B cell (primary cell): ENCODE data around the gene AQP9. TPM values are rescaled to one million over a fixed set of nuclear protein-coding genes. Genes with fewer than 3 reads are reported as not detected.

ENCODE experiments used
- ATAC-seq: fragments of 200-7000 bp; cut with Tn5 transposase; one replicate; pipeline ENCODE4 v1.10.0; 2021; ENCODE audit warnings: low read depth, mild to moderate bottlenecking, moderate number of reproducible peaks, moderate library complexity
- CTCF ChIA-PET: fragments of 350-600 bp; sonication (Branson Sonifier 250); formaldehyde crosslinking; loops from one replicate; lab custom pipeline; 2021; ENCODE audit warnings: antibody characterized with exemption, inconsistent platforms; lab: Charles Lee
- POLR2A ChIA-PET: fragments of 350-600 bp; sonication (Branson Sonifier 250); formaldehyde crosslinking; loops from one replicate; lab custom pipeline; 2021; ENCODE audit warnings: antibody characterized with exemption; lab: Charles Lee
- DNase-seq: peaks from one replicate; pipeline ENCODE4 v3.0.0; 2013
- H2AFZ ChIP-seq: 2 replicates; pipeline ENCODE4 v1.6.1; 2012; ENCODE audit warnings: mild to moderate bottlenecking, low read depth, low read length; ENCODE audit not compliant: insufficient read depth, poor library complexity, severe bottlenecking
- H3K27ac ChIP-seq, 2 donors: 1 replicate in 1 of 2; 2 replicates in 1 of 2; pipeline ENCODE4 v1.5.1; 2012 to 2013; ENCODE audit warnings: low read length in 2 of 2, mild to moderate bottlenecking in 2 of 2, moderate library complexity in 1 of 2
- H3K27me3 ChIP-seq, 4 experiments: fragments of 200-600 bp in 1 of 4; sonication (generic) in 1 of 4; replicated peaks in 1 of 4; 1 replicate in 2 of 4; 2 replicates in 2 of 4; pipeline versions ENCODE4 v1.6.1 to v1.7.0; 2013 to 2016; ENCODE audit warnings: low read length in 3 of 4, mild to moderate bottlenecking in 2 of 4, mixed read lengths in 1 of 4, moderate library complexity in 1 of 4; ENCODE audit not compliant: insufficient read depth in 4 of 4, control insufficient read depth in 3 of 4; ENCODE audit errors: control extremely low read depth in 1 of 4
- H3K36me3 ChIP-seq, 2 experiments: replicated peaks in 1 of 2; 1 replicate in 1 of 2; 2 replicates in 1 of 2; pipeline versions ENCODE4 v1.6.1 to v1.7.1; 2013; ENCODE audit warnings: low read length in 1 of 2; ENCODE audit not compliant: insufficient read depth in 2 of 2, control insufficient read depth in 1 of 2; ENCODE audit errors: control extremely low read depth in 1 of 2, extremely low read depth in 1 of 2
- H3K4me1 ChIP-seq, 2 donors: fragments of 200-600 bp in 1 of 2; sonication (generic) in 1 of 2; 1 replicate in 1 of 2; 2 replicates in 1 of 2; pipeline versions ENCODE4 v1.5.1 to v1.6.1; 2013 to 2017; ENCODE audit warnings: low read length in 2 of 2; ENCODE audit not compliant: control insufficient read depth in 2 of 2, insufficient read depth in 2 of 2
- H3K4me2 ChIP-seq: replicated peaks from 2 replicates; pipeline ENCODE3; 2012; ENCODE audit warnings: mild to moderate bottlenecking, low read depth, low read length; ENCODE audit not compliant: poor library complexity, severe bottlenecking
- H3K4me3 ChIP-seq, 5 experiments: fragments of 200-600 bp in 1 of 5; sonication (generic) in 1 of 5; 1 replicate in 3 of 5; 2 replicates in 2 of 5; pipeline versions ENCODE4 v1.5.1 to v1.7.0; 2011 to 2016; ENCODE audit warnings: low read length in 4 of 5, mild to moderate bottlenecking in 4 of 5, low read depth in 2 of 5, control low read depth in 1 of 5, moderate library complexity in 1 of 5; ENCODE audit not compliant: insufficient read depth in 1 of 5; ENCODE audit errors: control extremely low read depth in 1 of 5, extremely low read depth in 1 of 5
- H3K79me2 ChIP-seq: fragments of 200-600 bp; sonication (generic); one replicate; pipeline ENCODE4 v1.6.0; 2016; ENCODE audit warnings: low read length; ENCODE audit not compliant: control insufficient read depth, insufficient read depth
- H3K9ac ChIP-seq: fragments of 200-600 bp; sonication (generic); 2 replicates; pipeline ENCODE4 v1.6.1; 2017; ENCODE audit warnings: mild to moderate bottlenecking, low read length, moderate library complexity
- H3K9me3 ChIP-seq, 3 donors: one replicate each; pipeline versions ENCODE4 v1.6.1 to v1.7.1; 2013; ENCODE audit warnings: low read length in 2 of 3; ENCODE audit not compliant: control insufficient read depth in 2 of 3, insufficient read depth in 1 of 3; ENCODE audit errors: control extremely low read depth in 1 of 3
- H4K20me1 ChIP-seq: 2 replicates; pipeline ENCODE4 v1.6.0; 2012; ENCODE audit warnings: mild to moderate bottlenecking, low read length; ENCODE audit not compliant: insufficient read depth, control insufficient read depth, poor library complexity, severe bottlenecking
- H3K27ac Mint-ChIP-seq: one replicate; pipeline ENCODE4 v1.8.0; 2021; ENCODE audit warnings: mixed read lengths
- H3K27me3 Mint-ChIP-seq: one replicate; pipeline ENCODE4 v1.8.0; 2021; ENCODE audit warnings: mixed read lengths
- H3K4me1 Mint-ChIP-seq: one replicate; pipeline ENCODE4 v1.8.0; 2021; ENCODE audit warnings: mixed read lengths
- H3K4me3 Mint-ChIP-seq: one replicate; pipeline ENCODE4 v1.8.0; 2021; ENCODE audit warnings: mixed read lengths
- H3K9me3 Mint-ChIP-seq: one replicate; pipeline ENCODE4 v1.8.0; 2022; ENCODE audit warnings: mixed read lengths; ENCODE audit not compliant: insufficient read depth
- CTCF ChIP-seq: fragments of 200-600 bp; IDR thresholded peaks from one replicate; pipeline ENCODE4 v1.8.0; 2022; ENCODE audit warnings: antibody characterized with exemption, mild to moderate bottlenecking
- EZH2 ChIP-seq: IDR thresholded peaks from 2 replicates; pipeline ENCODE4 v1.6.1; 2012; ENCODE audit warnings: borderline replicate concordance, low read depth, mild to moderate bottlenecking, moderate library complexity, low read length; ENCODE audit not compliant: insufficient read depth, poor library complexity, severe bottlenecking
- WGBS: methylation state at CpG from one replicate; pipeline ENCODE4 v1.1.5; 2013; ENCODE audit warnings: missing lambda C conversion rate; ENCODE audit not compliant: insufficient coverage; 5-methylcytosine and 5-hydroxymethylcytosine counted together
- intact Hi-C: fragments of 100-400 bp; cut with micrococcal nuclease; formaldehyde crosslinking; loops from one replicate; pipeline ENCODE4 v1.10.0; 2022
- polyA plus RNA-seq: library from polyadenylated mRNA; depleted of rRNA; stranded (reverse); fragments of >200 nt; gene quantifications from 2 replicates; pipeline ENCODE4 v1.2.3, GENCODE V29; 2012
- total RNA-seq, 2 donors: library from RNA; stranded (reverse); fragments of 120-200 nt in 1 of 2; gene quantifications; 1 replicate in 1 of 2; 2 replicates in 1 of 2; pipeline versions ENCODE4 v1.2.3 to v1.2.4, GENCODE V29; 2013 to 2022

The AQP9 gene
- total and polyA plus RNA-seq, 2 donors (not counting 1 experiment from before 2014, with no cell fraction given), result 0.10 TPM; not detected in 1

DNA sequence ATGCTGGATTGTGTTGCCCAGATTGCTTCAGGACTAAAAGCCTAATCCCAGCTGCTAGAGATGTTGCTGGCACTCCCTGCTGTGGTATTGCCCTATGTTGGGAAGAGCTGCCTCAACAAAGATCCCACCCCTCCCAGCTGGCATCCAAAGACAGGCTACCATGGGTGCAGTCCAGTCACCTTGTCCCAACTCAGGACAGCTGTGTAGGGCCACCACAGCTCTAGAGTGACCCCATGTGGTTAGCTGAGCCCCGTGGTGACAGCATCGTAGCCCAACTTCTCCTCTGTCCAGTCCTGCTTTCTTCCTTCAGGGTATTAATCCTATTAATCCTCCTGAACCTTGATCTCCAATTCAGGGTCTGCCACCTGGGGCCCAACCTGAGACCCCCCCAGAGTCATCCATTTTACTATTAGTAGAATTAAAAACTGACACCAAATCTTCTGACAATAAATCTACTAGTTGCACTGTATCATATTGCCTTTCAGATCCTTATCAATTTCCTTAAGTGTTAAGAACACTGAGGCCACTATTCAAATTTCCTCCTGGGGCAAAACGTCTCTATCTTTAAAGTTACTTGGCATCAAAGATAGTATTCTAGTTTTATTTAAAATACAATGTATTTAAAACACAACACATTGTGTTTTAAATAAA, 83.5 kb downstream of the AQP9 start:
- Mint-ChIP-seq H3K27me3 (peaks cover 10% of the 10 kb centered on the region), H3K4me3 (no peak overlapping the region), H3K27ac (no peak overlapping the region), H3K4me1 (no peaks in the 10 kb centered on the region), H3K9me3 (no peaks in the 10 kb centered on the region)
- H2AFZ ChIP-seq, result no peak overlapping the region
- DNase-seq (no peak), ATAC-seq (no peak)
- no peak overlapping the region for H3K4me3 ChIP-seq
- H3K79me2 ChIP-seq, result no peaks in the 10 kb centered on the region
- H4K20me1 ChIP-seq, result no peaks in the 10 kb centered on the region
- H3K4me2 ChIP-seq, result no peak overlapping the region
- H3K9ac ChIP-seq, result no peak overlapping the region
- no peak overlapping the region for H3K27ac ChIP-seq
- ChIA-PET POLR2A (no interaction called here), CTCF (interaction anchor here (0.5 to 1.6 kb wide), 2 partner anchors 10 to 417 kb away, joined by 3 read pairs; no protein-coding TSS in a partner anchor)
- H3K27me3 ChIP-seq, result no peaks in the 10 kb centered on the region
- no peaks in the 10 kb centered on the region for H3K9me3 ChIP-seq
- intact Hi-C loops, result no loop called here
- H3K4me1 ChIP-seq, result no peaks in the 10 kb centered on the region
- WGBS, result 50% methylated on average over 2 of the region's 3 CpGs
- TF ChIP-seq EZH2 (no peak), CTCF (no peak)
- no peaks in the 10 kb centered on the region for H3K36me3 ChIP-seq

GRCh38 chr15:58222679-58223078, 84.5 kb downstream of the AQP9 start:
- Mint-ChIP-seq H3K27ac (no peak overlapping the region), H3K27me3 (peaks cover 10% of the 10 kb centered on the region), H3K4me3 (no peak overlapping the region), H3K9me3 (no peaks in the 10 kb centered on the region), H3K4me1 (no peaks in the 10 kb centered on the region)
- ChIA-PET CTCF (interaction anchor here (1.6 kb wide), 1 partner anchor 9 kb away, joined by 3 read pairs; no protein-coding TSS in a partner anchor), POLR2A (no interaction called here)
- no peaks in the 10 kb centered on the region for H4K20me1 ChIP-seq
- ATAC-seq, result no peak
- no peak overlapping the region for H3K9ac ChIP-seq
- no peaks in the 10 kb centered on the region for H3K36me3 ChIP-seq
- H3K27ac ChIP-seq, result no peak overlapping the region
- H2AFZ ChIP-seq, result no peak overlapping the region
- WGBS, result no CpG with 5 or more reads among the region's 2 CpGs
- H3K4me2 ChIP-seq, result no peak overlapping the region
- no peaks in the 10 kb centered on the region for H3K4me1 ChIP-seq
- no peaks in the 10 kb centered on the region for H3K27me3 ChIP-seq
- intact Hi-C loops, result no loop called here
- TF ChIP-seq EZH2, result no peak
- no peak for TF ChIP-seq CTCF
- H3K9me3 ChIP-seq, result no peaks in the 10 kb centered on the region
- H3K79me2 ChIP-seq, result no peaks in the 10 kb centered on the region
- DNase-seq, result no peak
- H3K4me3 ChIP-seq, result no peak overlapping the region
